Right lobe of liver (tissue), 4 donors: Measurements from ENCODE around the gene NRCAM.

Experiments used
- CTCF ChIP-seq, 4 donors: fragments of 200-600 bp in 3 of 4; fragments of 450-650 bp in 1 of 4; IDR thresholded peaks; one replicate each; pipeline versions ENCODE4 v1.5.1 to v1.8.0; 2016 to 2022; ENCODE audit warnings: antibody characterized with exemption in 4 of 4, mild to moderate bottlenecking in 2 of 4
- POLR2A ChIP-seq: fragments of 450-650 bp; IDR thresholded peaks from one replicate; pipeline ENCODE4 v1.6.1; 2017; ENCODE audit warnings: antibody characterized with exemption, mild to moderate bottlenecking
- donor health status: DM: no; HTN: no; CAD: no.
- donor health status: DM: no; HTN: no; CAD: no.
- donor health status: DM: no; HTN: yes; CAD: no.

- TF ChIP-seq CTCF (IDR thresholded peaks at IDR 0.05) (no peak), POLR2A (no peak)
These were observed 80.6 kb downstream of the NRCAM start for GRCh38 chr7:108375668-108376067.
